H1 (cell line): ENCODE data around the gene BRD7. TPM values are rescaled to one million over a fixed set of nuclear protein-coding genes. Genes with fewer than 3 reads are reported as not detected.

Source experiments
- ATF2 ChIP-seq: IDR thresholded peaks from 2 replicates; pipeline ENCODE4 v1.6.1; 2012; ENCODE audit warnings: low read length, inconsistent platforms
- PHF8 ChIP-seq: fragments of 200-600 bp; sonication (generic); conservative IDR thresholded peaks from 2 replicates; pipeline ENCODE4 v1.7.1; 2012; ENCODE audit warnings: low read depth, mild to moderate bottlenecking, inconsistent platforms, low read length, moderate library complexity
- SIRT6 ChIP-seq: IDR thresholded peaks from one replicate; pipeline ENCODE4 v1.7.1; 2012; ENCODE audit warnings: low read length, inconsistent platforms
- SP2 ChIP-seq: IDR thresholded peaks from 2 replicates; pipeline ENCODE4 v1.6.1; 2012; ENCODE audit warnings: mild to moderate bottlenecking, low read length, inconsistent platforms
- polyA plus RNA-seq, 7 experiments: library from polyadenylated mRNA; depleted of rRNA in 3 of 7; stranded (reverse) in 5 of 7; unstranded in 2 of 7; fragments of >200 nt in 5 of 7; fragments of 200-250 nt in 2 of 7; gene quantifications; 1 replicate in 5 of 7; 2 replicates in 1 of 7; 4 replicates in 1 of 7; pipeline versions ENCODE4 v1.2.1 to v1.2.3, GENCODE V29; 2011 to 2013; ENCODE audit warnings: missing spikeins in 2 of 7, mixed read lengths in 2 of 7
- total RNA-seq: library from RNA; stranded (reverse); fragmentation: NEBNext Ultra II Directional; extraction: Animal tissue kit (Norgen Biotek cat#: 25700); gene quantifications from 2 replicates; pipeline ENCODE4 v1.2.1, GENCODE V29; 2021

Gene BRD7
- total and polyA plus RNA-seq, 2 of the 8 experiments (the other 6 are each of a cell fraction or from before 2014, with no cell fraction given): 42.5 to 120 TPM

- TF ChIP-seq ATF2: no peak
- TF ChIP-seq PHF8: no peak
- TF ChIP-seq SP2: no peak
- TF ChIP-seq SIRT6: no peak
Measured at GRCh38 chr16:50299508-50300105, 69.2 kb downstream of the BRD7 start (continued).
